Activated naive CD4-positive, alpha-beta T cell treated with anti-CD3 and anti-CD28 coated beads for 36 hours (primary cell): ENCODE data around the gene PSAT1. TPM values are rescaled to one million over a fixed set of nuclear protein-coding genes. Genes with fewer than 3 reads are reported as not detected.

ENCODE experiments used
- CTCF ChIA-PET: fragments of 350-600 bp; sonication (Branson Sonifier 250); formaldehyde crosslinking; loops from one replicate; lab custom pipeline; 2021; ENCODE audit warnings: antibody characterized with exemption; lab: Charles Lee
- DNase-seq: peaks from one replicate; pipeline ENCODE4 v3.0.0-alpha.2; 2020
- H3K27ac Mint-ChIP-seq: one replicate; pipeline ENCODE4 v1.8.0; 2021; ENCODE audit warnings: mild to moderate bottlenecking, mixed read lengths
- H3K27me3 Mint-ChIP-seq: one replicate; pipeline ENCODE4 v1.8.0; 2021; ENCODE audit warnings: low read depth, mixed read lengths
- H3K36me3 Mint-ChIP-seq: one replicate; pipeline ENCODE4 v1.8.0; 2021; ENCODE audit warnings: low read depth, mixed read lengths
- H3K4me1 Mint-ChIP-seq: one replicate; pipeline ENCODE4 v1.8.0; 2021; ENCODE audit warnings: low read depth, mixed read lengths
- H3K4me3 Mint-ChIP-seq: one replicate; pipeline ENCODE4 v1.8.0; 2021; ENCODE audit warnings: mild to moderate bottlenecking, moderate library complexity, mixed read lengths
- H3K9me3 Mint-ChIP-seq: one replicate; pipeline ENCODE4 v1.8.0; 2021; ENCODE audit warnings: mixed read lengths
- intact Hi-C: fragments of 100-400 bp; cut with micrococcal nuclease; formaldehyde crosslinking; loops from one replicate; pipeline ENCODE4 v1.15.1; 2023
- total RNA-seq, 2 experiments: library from RNA; stranded (reverse); gene quantifications; one replicate each; pipeline ENCODE4 v1.2.3, GENCODE V29; 2021

Gene PSAT1
- 100 to 1,000 TPM; 235 to 240 TPM for total RNA-seq

GRCh38 chr9:78296893-78297671 lies at the start of gene PSAT1:
TSS of gene PSAT1 (plus strand) at chr9:78297125. CDS start at chr9:78297211, 86 bp downstream.
- no peaks in the 10 kb centered on the region for H3K9me3 Mint-ChIP-seq
- peak within 1 kb of the TSS; percentile 81 for H3K4me3 Mint-ChIP-seq
- peak; percentile 95 for DNase-seq
- intact Hi-C loops = loop anchor here (1.0 to 10.0 kb wide), 9 partner anchors 36 to 1274 kb away; partner anchors contain the start of genes CEP78, TLE4 and VPS13A
- H3K4me1 Mint-ChIP-seq = peaks cover 40% of the 10 kb centered on the region
- H3K27me3 Mint-ChIP-seq = no peaks in the 10 kb centered on the region
- CTCF ChIA-PET = interaction anchor here (0.7 to 1.1 kb wide), 4 partner anchors 12 to 33 kb away, joined by 3 read pairs; no protein-coding TSS in a partner anchor
- peaks cover 29% of the 10 kb centered on the region for H3K36me3 Mint-ChIP-seq
- H3K27ac Mint-ChIP-seq = peak within 1 kb of the TSS; percentile 94

GRCh38 chr9:78248635-78249034 lies 48.3 kb upstream of the PSAT1 start:
- no peak overlapping the region for H3K4me3 Mint-ChIP-seq
- no peaks in the 10 kb centered on the region for H3K27me3 Mint-ChIP-seq
- CTCF ChIA-PET = no interaction called here
- no peaks in the 10 kb centered on the region for H3K4me1 Mint-ChIP-seq
- no peaks in the 10 kb centered on the region for H3K9me3 Mint-ChIP-seq
- no peak overlapping the region for H3K27ac Mint-ChIP-seq
- peaks cover 32% of the 10 kb centered on the region for H3K36me3 Mint-ChIP-seq
- intact Hi-C loops = no loop called here
- DNase-seq = no peak

GRCh38 chr9:78249542-78249941 lies 47.4 kb upstream of the PSAT1 start:
- Mint-ChIP-seq H3K36me3 (peaks cover 33% of the 10 kb centered on the region), H3K27ac (no peak overlapping the region), H3K9me3 (no peaks in the 10 kb centered on the region), H3K4me1 (no peaks in the 10 kb centered on the region), H3K4me3 (no peak overlapping the region), H3K27me3 (no peaks in the 10 kb centered on the region)
- intact Hi-C loops = no loop called here
- CTCF ChIA-PET = no interaction called here
- no peak for DNase-seq

GRCh38 chr9:78252616-78253015 lies 44.3 kb upstream of the PSAT1 start:
- Mint-ChIP-seq H3K4me1 (no peaks in the 10 kb centered on the region), H3K27ac (no peak overlapping the region), H3K36me3 (peaks cover 22% of the 10 kb centered on the region), H3K4me3 (no peak overlapping the region), H3K9me3 (no peaks in the 10 kb centered on the region), H3K27me3 (no peaks in the 10 kb centered on the region)
- CTCF ChIA-PET = no interaction called here
- intact Hi-C loops = no loop called here
- DNase-seq = no peak

- Mint-ChIP-seq H3K27me3 (no peaks in the 10 kb centered on the region), H3K9me3 (no peaks in the 10 kb centered on the region), H3K27ac (no peak overlapping the region), H3K36me3 (peaks cover 19% of the 10 kb centered on the region), H3K4me3 (no peak overlapping the region), H3K4me1 (no peaks in the 10 kb centered on the region)
- intact Hi-C loops = no loop called here
- CTCF ChIA-PET = no interaction called here
- DNase-seq = no peak
Measured at GRCh38 chr9:78253285-78253684, 43.6 kb upstream of the PSAT1 start.

- CTCF ChIA-PET = interaction anchor here (0.6 to 1.6 kb wide), 8 partner anchors 14 to 794 kb away, joined by 3 to 9 read pairs (median 4); no protein-coding TSS in a partner anchor
- H3K4me1 Mint-ChIP-seq = no peaks in the 10 kb centered on the region
- H3K27me3 Mint-ChIP-seq = no peaks in the 10 kb centered on the region
- intact Hi-C loops = loop anchor here (1.0 to 2.0 kb wide), 2 partner anchors 35 to 108 kb away; partner anchors contain the start of gene PSAT1
- no peak overlapping the region for H3K4me3 Mint-ChIP-seq
- H3K36me3 Mint-ChIP-seq = peaks cover 16% of the 10 kb centered on the region
- DNase-seq = no peak
- no peaks in the 10 kb centered on the region for H3K9me3 Mint-ChIP-seq
- H3K27ac Mint-ChIP-seq = no peak overlapping the region
Measured at GRCh38 chr9:78261403-78262001, 35.4 kb upstream of the PSAT1 start.

GRCh38 chr9:78262655-78263054 lies 34.3 kb upstream of the PSAT1 start:
- DNase-seq = no peak
- Mint-ChIP-seq H3K36me3 (peaks cover 23% of the 10 kb centered on the region), H3K4me3 (no peak overlapping the region), H3K27me3 (no peaks in the 10 kb centered on the region), H3K9me3 (no peaks in the 10 kb centered on the region), H3K27ac (no peak overlapping the region), H3K4me1 (no peaks in the 10 kb centered on the region)
- intact Hi-C loops = no loop called here
- CTCF ChIA-PET = interaction anchor here (0.9 to 1.6 kb wide), 3 partner anchors 87 to 113 kb away, joined by 3 to 9 read pairs (median 4); no protein-coding TSS in a partner anchor

- CTCF ChIA-PET = no interaction called here
- intact Hi-C loops = no loop called here
- no peaks in the 10 kb centered on the region for H3K4me1 Mint-ChIP-seq
- peaks cover 41% of the 10 kb centered on the region for H3K36me3 Mint-ChIP-seq
- no peak for DNase-seq
- no peak overlapping the region for H3K4me3 Mint-ChIP-seq
- H3K27ac Mint-ChIP-seq = no peak overlapping the region
- no peaks in the 10 kb centered on the region for H3K9me3 Mint-ChIP-seq
- H3K27me3 Mint-ChIP-seq = no peaks in the 10 kb centered on the region
Measured at GRCh38 chr9:78267889-78268288, 29.0 kb upstream of the PSAT1 start.

GRCh38 chr9:78269784-78270183 lies 27.1 kb upstream of the PSAT1 start:
- Mint-ChIP-seq H3K27ac (no peak overlapping the region), H3K4me3 (no peak overlapping the region), H3K4me1 (no peaks in the 10 kb centered on the region), H3K27me3 (no peaks in the 10 kb centered on the region), H3K9me3 (no peaks in the 10 kb centered on the region), H3K36me3 (peaks cover 40% of the 10 kb centered on the region)
- CTCF ChIA-PET = no interaction called here
- no peak for DNase-seq
- intact Hi-C loops = no loop called here

- no peak for DNase-seq
- no peak overlapping the region for H3K27ac Mint-ChIP-seq
- no peaks in the 10 kb centered on the region for H3K4me1 Mint-ChIP-seq
- CTCF ChIA-PET = no interaction called here
- intact Hi-C loops = no loop called here
- H3K9me3 Mint-ChIP-seq = no peaks in the 10 kb centered on the region
- no peak overlapping the region for H3K4me3 Mint-ChIP-seq
- H3K36me3 Mint-ChIP-seq = peaks cover 23% of the 10 kb centered on the region
- no peaks in the 10 kb centered on the region for H3K27me3 Mint-ChIP-seq
Measured at GRCh38 chr9:78272307-78272706, 24.6 kb upstream of the PSAT1 start.

GRCh38 chr9:78273761-78274160 lies 23.2 kb upstream of the PSAT1 start:
- Mint-ChIP-seq H3K27me3 (no peaks in the 10 kb centered on the region), H3K27ac (no peak overlapping the region), H3K36me3 (peaks cover 15% of the 10 kb centered on the region), H3K4me1 (peaks cover 11% of the 10 kb centered on the region), H3K9me3 (no peaks in the 10 kb centered on the region), H3K4me3 (no peak overlapping the region)
- intact Hi-C loops = no loop called here
- CTCF ChIA-PET = interaction anchor here (0.8 kb wide), 1 partner anchor 23 kb away, joined by 3 read pairs; the partner anchor contains the start of gene PSAT1
- DNase-seq = no peak

GRCh38 chr9:78278177-78278777 lies 18.6 kb upstream of the PSAT1 start:
- CTCF ChIA-PET = interaction anchor here (1.1 kb wide), 1 partner anchor 28 kb away, joined by 3 read pairs; no protein-coding TSS in a partner anchor
- Mint-ChIP-seq H3K27ac (no peak overlapping the region), H3K27me3 (no peaks in the 10 kb centered on the region), H3K9me3 (no peaks in the 10 kb centered on the region), H3K4me3 (no peak overlapping the region), H3K36me3 (no peaks in the 10 kb centered on the region), H3K4me1 (peaks cover 11% of the 10 kb centered on the region)
- DNase-seq = no peak
- intact Hi-C loops = no loop called here
